Activated gamma-delta T cell treated with anti-CD3 and anti-CD28 coated beads, Interleukin-2, amount 50 U/mL, for 16 hours (primary cell): ENCODE results near the gene FNDC11.
"Not testable (repeated sequence)": the region's sequence is repeated elsewhere in the genome, so short reads cannot be mapped to it uniquely, and the experiment has no call there.

Source experiments
- DNase-seq: peaks from one replicate; pipeline ENCODE4 v3.0.0-alpha.2; 2020; ENCODE audit warnings: low read depth

FNDC11 gene

GRCh38 chr20:63553933-63554290 is at the start of gene FNDC11:
Gene FNDC11 (plus strand): TSS chr20:63554159. CDS start chr20:63555664, 1,505 bp downstream.
- no peak for DNase-seq

- DNase-seq: no peak
Measured at GRCh38 chr20:63504642-63505041, 49.3 kb upstream of the FNDC11 start.

- no peak for DNase-seq
Measured at GRCh38 chr20:63505281-63505680, 48.7 kb upstream of the FNDC11 start.

- DNase-seq: no peak
Measured at GRCh38 chr20:63505723-63506122, 48.2 kb upstream of the FNDC11 start.

DNA sequence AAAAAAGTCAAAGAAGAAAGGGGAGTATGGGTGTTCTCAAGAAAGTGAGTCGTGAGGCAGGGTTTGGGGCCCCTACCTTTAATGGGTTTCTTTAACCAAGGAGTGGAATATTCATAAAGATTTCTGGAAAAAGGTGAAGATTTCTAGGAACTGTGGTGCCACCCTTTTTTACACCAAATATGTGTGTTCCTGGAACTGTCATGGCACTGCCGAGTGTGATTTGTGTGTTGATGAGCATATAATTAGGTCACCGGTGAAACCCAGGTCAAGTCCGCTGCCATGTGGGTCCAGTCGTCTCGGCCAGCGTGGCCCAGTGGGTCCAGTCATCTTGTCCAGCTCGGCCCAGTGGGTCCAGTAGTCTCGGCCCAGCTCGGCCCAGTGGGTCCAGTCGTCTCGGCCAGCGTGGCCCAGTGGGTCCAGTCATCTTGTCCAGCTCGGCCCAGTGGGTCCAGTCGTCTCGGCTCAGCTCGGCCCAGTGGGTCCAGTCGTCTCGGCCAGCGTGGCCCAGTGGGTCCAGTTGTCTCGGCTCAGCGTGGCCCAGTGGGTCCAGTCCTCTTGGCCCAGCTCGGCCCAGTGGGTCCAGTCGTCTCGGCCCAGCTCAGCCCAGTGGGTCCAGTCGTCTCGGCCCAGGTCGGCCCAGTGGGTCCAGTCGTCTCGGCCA is 46.7 kb upstream of the FNDC11 start:
- no peak for DNase-seq

GRCh38 chr20:63508072-63508768 is 45.7 kb upstream of the FNDC11 start:
- DNase-seq: no peak

DNA sequence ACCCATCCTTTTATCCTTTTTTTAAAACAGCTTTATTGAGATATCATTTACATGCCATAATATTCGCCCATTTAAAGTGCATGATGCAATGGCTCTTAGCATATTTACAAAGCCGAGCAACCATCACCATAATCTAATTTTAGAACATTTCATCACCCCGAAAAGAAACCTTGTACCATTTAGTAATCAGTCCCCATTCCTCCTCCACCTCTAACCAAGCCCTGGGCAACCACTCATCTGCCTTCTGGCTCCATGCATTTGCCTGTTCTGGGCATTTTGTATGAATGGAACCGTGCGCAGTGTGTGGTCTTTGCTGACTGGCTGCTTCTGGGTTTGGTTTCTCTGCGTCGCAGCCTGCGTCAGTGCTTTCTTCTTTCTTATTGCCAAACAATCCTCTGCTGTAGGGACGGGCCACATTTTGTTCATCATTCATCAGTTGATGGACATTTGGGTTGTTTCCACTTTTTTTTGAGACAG is 44.8 kb upstream of the FNDC11 start:
- DNase-seq: no peak

DNA sequence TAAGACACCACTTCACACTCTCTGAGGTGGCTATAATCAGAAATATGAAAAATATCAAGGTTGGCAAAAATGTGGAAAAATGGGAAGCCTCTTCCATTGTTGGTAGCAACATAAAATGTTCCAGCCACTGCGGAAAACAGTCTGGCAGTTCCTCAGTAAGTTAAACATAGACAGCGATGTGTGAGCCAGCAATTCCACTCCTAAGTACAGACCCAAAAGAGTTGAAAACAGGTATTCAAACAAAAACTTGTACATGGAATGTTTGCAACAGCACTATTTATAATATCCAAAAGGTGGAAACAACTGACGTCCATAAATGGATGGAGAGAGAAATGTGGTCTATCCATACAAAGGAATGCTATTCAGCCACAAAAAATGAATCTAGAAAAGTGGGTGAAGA is 40.8 kb upstream of the FNDC11 start:
- DNase-seq: no peak

DNA sequence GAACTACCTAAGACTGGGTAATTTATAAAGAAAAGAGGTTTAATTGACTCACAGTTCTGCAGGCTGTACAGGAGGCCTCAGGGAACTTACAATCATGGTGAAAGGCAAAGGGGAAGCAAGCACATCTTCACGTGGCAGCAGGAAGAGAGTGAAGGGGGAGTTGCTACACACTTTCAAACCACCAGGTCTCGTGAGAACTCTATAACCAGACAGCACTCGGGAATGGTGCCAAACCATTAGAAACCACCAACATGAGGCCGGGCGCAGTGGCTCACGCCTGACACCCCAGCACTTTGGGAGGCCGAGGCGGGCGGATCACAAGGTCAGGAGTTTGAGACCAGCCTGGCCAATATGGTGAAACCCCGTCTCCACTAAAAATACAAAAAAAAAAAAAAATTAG is 39.4 kb upstream of the FNDC11 start:
- not testable (repeated sequence) for DNase-seq

DNA sequence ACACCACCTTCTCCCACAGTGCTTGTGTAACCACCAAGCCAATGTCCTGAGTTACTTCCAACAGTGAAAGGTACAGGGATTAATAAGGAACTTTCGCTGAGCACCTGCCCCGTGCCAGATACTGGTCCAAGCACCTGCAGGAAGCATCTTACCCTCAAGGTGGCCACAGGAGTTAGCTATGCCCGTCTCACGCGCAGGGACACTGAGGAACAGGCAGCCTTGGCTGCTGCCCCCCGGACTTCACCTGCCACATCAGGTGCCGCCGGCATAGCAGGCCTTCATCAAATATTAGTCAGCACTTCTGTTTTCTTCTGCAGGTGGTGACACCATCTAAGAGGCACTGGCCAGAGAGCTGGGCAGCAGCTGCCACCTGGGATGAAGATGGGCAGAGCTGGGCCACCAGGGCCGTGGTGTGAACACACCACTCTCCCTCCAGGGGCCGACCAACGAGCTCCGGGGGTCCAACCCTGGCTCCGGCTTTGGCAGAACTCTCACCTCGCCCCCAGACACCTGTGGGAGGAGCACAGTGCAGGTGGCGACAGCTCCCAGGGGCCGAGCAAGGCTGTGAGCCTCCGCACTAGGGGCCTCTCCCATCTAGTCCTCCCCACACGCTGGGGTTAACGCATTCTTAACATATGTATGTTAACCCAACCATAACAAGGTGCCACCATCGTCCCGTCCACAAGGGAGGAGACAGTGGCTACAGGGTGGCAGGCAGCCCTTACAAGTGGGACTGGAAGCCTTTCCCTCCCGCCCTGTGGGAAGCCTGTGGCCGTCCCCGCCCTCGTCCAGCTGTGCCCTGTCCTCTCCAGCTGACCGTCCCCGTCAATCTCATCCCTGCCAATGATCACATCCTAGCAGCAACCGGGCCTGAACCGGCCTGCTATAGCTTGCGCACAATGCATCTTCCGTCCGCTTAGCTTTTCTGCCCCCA is 36.3 kb upstream of the FNDC11 start:
- DNase-seq: no peak

- no peak for DNase-seq
Measured at GRCh38 chr20:63518351-63518861, 35.6 kb upstream of the FNDC11 start.

DNA sequence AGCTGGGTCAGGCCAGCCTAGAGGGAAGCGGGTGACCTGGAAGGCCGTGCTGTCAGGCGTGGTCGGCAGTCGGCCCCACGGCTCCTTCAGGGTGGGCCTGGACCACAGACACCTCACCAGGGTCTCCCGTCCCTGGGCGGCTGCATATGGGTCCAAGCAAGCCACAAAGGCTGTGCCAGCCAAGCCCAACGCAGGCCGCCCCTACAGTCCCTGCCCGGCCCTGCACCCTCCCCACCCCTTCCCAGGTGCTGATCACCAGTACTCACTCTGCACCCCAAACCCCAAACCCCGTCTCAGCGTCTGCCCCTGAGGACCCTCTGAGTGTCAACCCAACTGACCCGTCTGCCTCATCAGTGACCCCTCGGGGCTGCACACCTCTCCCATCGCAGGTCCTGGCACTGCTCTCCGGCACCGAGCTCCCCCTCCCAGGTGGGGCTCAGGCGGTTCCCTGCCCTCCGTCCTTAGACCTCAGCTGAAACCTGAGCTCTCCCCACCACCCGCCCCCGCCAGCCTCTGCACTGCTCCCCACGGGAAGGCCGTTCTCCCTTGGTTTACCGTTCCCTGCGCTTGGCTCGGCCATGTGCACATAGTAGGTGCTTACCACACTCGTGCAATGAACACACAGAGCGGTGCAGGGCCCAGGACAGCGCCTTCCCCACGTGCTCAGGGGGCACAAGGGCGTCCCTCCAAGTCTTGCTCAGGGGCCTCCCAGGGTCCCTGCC is 34.9 kb upstream of the FNDC11 start:
- DNase-seq: no peak

- DNase-seq: peak; percentile 46
Measured at GRCh38 chr20:63519668-63520503, 34.1 kb upstream of the FNDC11 start.

DNA sequence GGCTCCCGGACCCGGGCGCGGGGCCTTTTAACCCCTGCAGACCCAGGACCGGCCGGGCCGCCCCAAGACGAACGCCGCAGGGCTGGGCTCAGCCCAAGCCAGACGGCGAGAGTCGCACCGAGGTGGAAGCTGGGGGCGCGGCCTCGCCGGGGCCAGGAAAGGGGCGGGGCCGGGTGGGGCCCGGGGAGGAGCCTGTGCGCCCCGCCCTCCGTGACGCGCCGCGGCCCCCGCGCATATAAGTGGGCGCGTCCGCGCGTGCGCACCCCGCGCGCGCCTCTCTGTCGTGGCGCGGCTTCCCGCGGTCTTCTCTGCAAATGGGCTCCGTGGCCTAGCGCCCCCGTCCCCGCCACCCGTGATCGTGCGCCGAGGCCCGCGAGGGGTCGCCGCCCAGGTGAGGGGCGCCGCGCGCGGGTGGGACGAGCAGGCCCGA is 33.4 kb upstream of the FNDC11 start, which contains the start of gene PPDPF:
TSS of gene PPDPF (plus strand) at position 262 of the 430 bp plus-strand sequence. CDS start 544 bp downstream, outside the sequence.
- DNase-seq: peak; percentile 75

DNA sequence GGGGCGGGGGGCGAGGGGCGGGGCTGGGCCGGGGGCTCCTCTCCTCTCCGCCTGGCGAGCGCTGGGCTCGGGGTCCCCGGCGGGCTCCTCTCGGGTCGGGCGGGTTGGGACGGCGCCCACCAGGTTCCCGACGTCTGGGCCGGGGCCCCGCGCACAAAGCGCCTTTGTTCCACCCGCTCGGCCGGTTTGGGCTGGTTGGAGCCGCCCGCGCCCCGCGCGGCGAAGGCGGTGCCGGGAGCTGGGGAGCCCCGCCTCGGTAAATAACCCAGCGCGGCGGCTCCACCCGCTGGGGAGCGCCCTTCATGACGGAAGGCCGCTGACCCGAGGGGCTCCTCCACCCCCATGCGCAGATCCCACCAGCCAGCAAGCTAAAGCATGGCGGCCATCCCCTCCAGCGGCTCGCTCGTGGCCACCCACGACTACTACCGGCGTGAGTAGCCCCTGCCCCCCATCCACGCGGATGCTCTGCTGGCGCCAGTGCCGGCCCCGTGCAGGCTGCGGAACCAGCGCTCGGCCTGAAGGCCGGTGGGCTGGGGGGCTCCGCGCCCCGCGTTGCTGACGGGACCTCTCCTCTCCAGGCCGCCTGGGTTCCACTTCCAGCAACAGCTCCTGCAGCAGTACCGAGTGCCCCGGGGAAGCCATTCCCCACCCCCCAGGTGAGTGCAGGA is 32.9 kb upstream of the FNDC11 start:
- DNase-seq: peak; percentile 52

DNA sequence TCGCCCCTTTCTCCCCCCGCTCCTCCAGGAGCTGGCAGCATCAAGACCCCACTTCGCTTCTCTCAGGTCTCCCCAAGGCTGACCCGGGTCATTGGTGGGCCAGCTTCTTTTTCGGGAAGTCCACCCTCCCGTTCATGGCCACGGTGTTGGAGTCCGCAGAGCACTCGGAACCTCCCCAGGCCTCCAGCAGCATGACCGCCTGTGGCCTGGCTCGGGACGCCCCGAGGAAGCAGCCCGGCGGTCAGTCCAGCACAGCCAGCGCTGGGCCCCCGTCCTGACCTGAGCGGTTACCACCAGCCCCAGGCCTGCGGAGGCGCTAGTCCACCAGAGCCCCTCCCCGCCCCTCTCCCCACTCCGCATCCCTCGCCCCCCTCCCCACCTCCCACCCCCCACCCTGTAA is 32.4 kb upstream of the FNDC11 start:
- no peak for DNase-seq

GRCh38 chr20:63522091-63522868 is 31.7 kb upstream of the FNDC11 start:
- no peak for DNase-seq

- DNase-seq: no peak
Measured at GRCh38 chr20:63522981-63523611, 30.9 kb upstream of the FNDC11 start.

GRCh38 chr20:63525185-63525584 is 28.8 kb upstream of the FNDC11 start:
- no peak for DNase-seq
